ENCODE data around the gene TPCN1.

TPCN1 gene

DNA sequence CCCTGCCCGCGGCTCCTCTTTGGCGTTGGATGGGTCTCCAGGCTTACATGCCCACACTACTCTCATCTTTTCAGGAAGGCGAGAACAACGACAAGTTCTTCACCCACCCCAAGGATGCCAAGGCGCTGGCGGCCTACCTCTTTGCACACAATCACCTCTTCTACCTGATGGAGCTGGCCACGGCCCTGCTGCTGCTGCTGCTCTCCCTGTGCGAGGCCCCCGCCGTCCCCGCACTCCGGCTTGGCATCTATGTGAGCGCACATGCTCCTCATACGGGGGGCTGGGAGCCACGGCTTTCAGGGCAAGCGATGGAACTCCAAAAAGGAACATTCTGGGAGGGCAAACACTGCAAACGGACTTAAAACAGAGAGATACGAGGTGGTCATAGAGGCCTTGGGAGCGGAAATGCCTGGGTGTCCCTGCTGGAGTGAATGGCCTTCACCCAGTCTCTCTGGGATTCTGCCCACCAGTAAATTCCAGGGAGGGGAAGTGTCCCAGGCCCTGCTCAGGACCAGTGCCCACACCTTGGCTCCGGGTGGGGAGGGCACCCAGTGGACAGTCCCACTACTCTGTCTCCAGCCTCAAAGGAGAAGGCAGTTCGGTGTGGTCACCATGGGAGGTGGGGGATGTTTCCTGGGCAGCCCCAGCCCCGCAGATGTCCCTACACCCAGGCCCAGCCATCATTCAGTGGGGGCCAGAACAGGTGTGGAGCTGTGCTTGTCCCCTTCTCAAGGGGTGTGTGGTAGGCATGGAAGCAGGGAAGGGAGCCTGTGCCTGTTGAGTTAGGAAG lies 45.0 kb downstream of the TPCN1 start:
- no peak overlapping the region for H3K4me3 ChIP-seq (ENCODE audit: insufficient read depth, low read length, poor library complexity, severe bottlenecking)
- no peak overlapping the region for H2AFZ ChIP-seq (ENCODE audit: low read depth, low read length, severe bottlenecking)
- TF ChIP-seq EZH2phosphoT487 (conservative IDR thresholded peaks at IDR 0.05; ENCODE audit: low read length): no peak
- TF ChIP-seq, protein P1, sequence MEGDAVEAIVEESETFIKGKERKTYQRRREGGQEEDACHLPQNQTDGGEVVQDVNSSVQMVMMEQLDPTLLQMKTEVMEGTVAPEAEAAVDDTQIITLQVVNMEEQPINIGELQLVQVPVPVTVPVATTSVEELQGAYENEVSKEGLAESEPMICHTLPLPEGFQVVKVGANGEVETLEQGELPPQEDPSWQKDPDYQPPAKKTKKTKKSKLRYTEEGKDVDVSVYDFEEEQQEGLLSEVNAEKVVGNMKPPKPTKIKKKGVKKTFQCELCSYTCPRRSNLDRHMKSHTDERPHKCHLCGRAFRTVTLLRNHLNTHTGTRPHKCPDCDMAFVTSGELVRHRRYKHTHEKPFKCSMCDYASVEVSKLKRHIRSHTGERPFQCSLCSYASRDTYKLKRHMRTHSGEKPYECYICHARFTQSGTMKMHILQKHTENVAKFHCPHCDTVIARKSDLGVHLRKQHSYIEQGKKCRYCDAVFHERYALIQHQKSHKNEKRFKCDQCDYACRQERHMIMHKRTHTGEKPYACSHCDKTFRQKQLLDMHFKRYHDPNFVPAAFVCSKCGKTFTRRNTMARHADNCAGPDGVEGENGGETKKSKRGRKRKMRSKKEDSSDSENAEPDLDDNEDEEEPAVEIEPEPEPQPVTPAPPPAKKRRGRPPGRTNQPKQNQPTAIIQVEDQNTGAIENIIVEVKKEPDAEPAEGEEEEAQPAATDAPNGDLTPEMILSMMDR (IDR thresholded peaks at IDR 0.05; ENCODE audit: insufficient read depth, low read length, poor library complexity, severe bottlenecking): no peak
- no peaks in the 10 kb centered on the region for H3K79me2 ChIP-seq (ENCODE audit: insufficient read depth, low read length)
- H3K9me3 ChIP-seq (ENCODE audit: insufficient read depth, low read length): no peaks in the 10 kb centered on the region
- H3F3A ChIP-seq (ENCODE audit: insufficient read depth): no peaks in the 10 kb centered on the region
- no peaks in the 10 kb centered on the region for H3K27me3 ChIP-seq (ENCODE audit: low read length)
- H3K36me3 ChIP-seq (ENCODE audit: low read length): peaks cover 5% of the 10 kb centered on the region; the same call in 1 of the 2 replicates
- H3K9ac ChIP-seq (ENCODE audit: low read length): no peak overlapping the region
- no peak overlapping the region for H3K27ac ChIP-seq (ENCODE audit: low read depth, low read length)
- H4K20me1 ChIP-seq (ENCODE audit: low read depth, low read length): no peaks in the 10 kb centered on the region
- no peak overlapping the region for H3K4me2 ChIP-seq (ENCODE audit: low read depth, low read length, poor library complexity, severe bottlenecking)
- H3K9me2 ChIP-seq (replicated peaks; ENCODE audit: insufficient read depth, low read length): no peaks in the 10 kb centered on the region

DNA sequence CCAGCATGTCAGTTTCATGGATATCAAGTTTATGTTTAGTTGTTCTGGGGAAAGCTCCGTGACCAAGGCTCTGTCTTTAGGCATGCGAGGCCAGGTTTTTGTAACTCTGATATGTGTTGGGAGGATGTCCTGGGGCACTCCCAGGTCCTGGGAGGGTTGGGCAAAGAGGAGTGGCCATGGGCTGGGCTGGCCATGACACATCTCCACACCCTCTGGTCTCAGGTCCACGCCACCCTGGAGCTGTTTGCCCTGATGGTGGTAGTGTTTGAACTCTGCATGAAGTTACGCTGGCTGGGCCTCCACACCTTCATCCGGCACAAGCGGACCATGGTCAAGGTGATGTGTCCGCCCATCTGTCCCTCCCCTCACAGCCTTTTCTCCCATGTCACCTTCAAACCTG lies 46.4 kb downstream of the TPCN1 start:
- no peak overlapping the region for H3K27ac ChIP-seq (ENCODE audit: low read depth, low read length)
- no peaks in the 10 kb centered on the region for H4K20me1 ChIP-seq (ENCODE audit: low read depth, low read length)
- no peak overlapping the region for H3K9ac ChIP-seq (ENCODE audit: low read length)
- H3K4me3 ChIP-seq (ENCODE audit: insufficient read depth, low read length, poor library complexity, severe bottlenecking): no peak overlapping the region
- no peaks in the 10 kb centered on the region for H3K9me2 ChIP-seq (replicated peaks; ENCODE audit: insufficient read depth, low read length)
- H3K36me3 ChIP-seq (ENCODE audit: low read length): no peaks in the 10 kb centered on the region; the same call in 1 of the 2 replicates
- no peaks in the 10 kb centered on the region for H3K79me2 ChIP-seq (ENCODE audit: insufficient read depth, low read length)
- TF ChIP-seq, protein P1 (IDR thresholded peaks at IDR 0.05; ENCODE audit: insufficient read depth, low read length, poor library complexity, severe bottlenecking): no peak
- TF ChIP-seq EZH2phosphoT487 (conservative IDR thresholded peaks at IDR 0.05; ENCODE audit: low read length): no peak
- no peak overlapping the region for H2AFZ ChIP-seq (ENCODE audit: low read depth, low read length, severe bottlenecking)
- H3F3A ChIP-seq (ENCODE audit: insufficient read depth): no peaks in the 10 kb centered on the region
- no peaks in the 10 kb centered on the region for H3K27me3 ChIP-seq (ENCODE audit: low read length)
- no peak overlapping the region for H3K4me2 ChIP-seq (ENCODE audit: low read depth, low read length, poor library complexity, severe bottlenecking)
- no peaks in the 10 kb centered on the region for H3K9me3 ChIP-seq (ENCODE audit: insufficient read depth, low read length)

DNA sequence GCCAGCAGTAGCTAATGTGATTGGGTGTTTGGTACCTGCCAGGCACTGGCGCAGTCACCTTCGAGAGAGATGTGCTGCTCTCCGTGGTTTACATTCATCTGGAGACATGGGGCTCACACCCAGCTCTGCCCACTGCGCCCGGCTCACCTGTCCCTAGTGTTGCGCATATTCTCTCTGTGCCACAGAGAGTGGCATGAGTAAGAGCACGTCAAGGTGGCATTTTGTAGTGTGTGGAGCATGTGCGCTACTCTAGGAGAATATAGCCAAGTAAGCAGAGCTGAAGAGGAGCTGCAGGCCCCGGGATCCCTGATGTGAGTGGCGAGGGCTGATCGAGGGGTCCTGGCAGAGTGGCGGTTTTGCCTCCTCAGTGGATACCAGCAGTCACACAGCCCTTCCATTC lies 46.9 kb downstream of the TPCN1 start:
- Histone ChIP-seq H3K9me2 (replicated peaks; ENCODE audit: insufficient read depth, low read length) (no peaks in the 10 kb centered on the region), H2AFZ (ENCODE audit: low read depth, low read length, severe bottlenecking) (no peak overlapping the region), H3K4me3 (ENCODE audit: insufficient read depth, low read length, poor library complexity, severe bottlenecking) (no peak overlapping the region), H4K20me1 (ENCODE audit: low read depth, low read length) (no peaks in the 10 kb centered on the region), H3K27me3 (ENCODE audit: low read length) (no peaks in the 10 kb centered on the region), H3K79me2 (ENCODE audit: insufficient read depth, low read length) (no peaks in the 10 kb centered on the region), H3K4me2 (ENCODE audit: low read depth, low read length, poor library complexity, severe bottlenecking) (no peak overlapping the region), H3K27ac (ENCODE audit: low read depth, low read length) (no peak overlapping the region), H3K9ac (ENCODE audit: low read length) (no peak overlapping the region), H3F3A (ENCODE audit: insufficient read depth) (no peaks in the 10 kb centered on the region), H3K9me3 (ENCODE audit: insufficient read depth, low read length) (no peaks in the 10 kb centered on the region), H3K36me3 (ENCODE audit: low read length) (no peaks in the 10 kb centered on the region)
- TF ChIP-seq, protein P1 (IDR thresholded peaks at IDR 0.05; ENCODE audit: insufficient read depth, low read length, poor library complexity, severe bottlenecking): no peak
- no peak for TF ChIP-seq EZH2phosphoT487 (conservative IDR thresholded peaks at IDR 0.05; ENCODE audit: low read length)
